Kidney epithelial cell (primary cell): ENCODE results near the gene MAML2. TPM values are rescaled to one million over a fixed set of nuclear protein-coding genes. Genes with fewer than 3 reads are reported as not detected.

ENCODE experiments used
- DNase-seq: peaks from one replicate; pipeline ENCODE4 v3.0.0-alpha.2; 2010; ENCODE audit warnings: low read depth
- H3K27me3 ChIP-seq: 2 replicates; pipeline ENCODE4 v1.6.0; 2011; ENCODE audit warnings: low read length; ENCODE audit not compliant: control insufficient read depth, insufficient read depth
- H3K36me3 ChIP-seq: 2 replicates; pipeline ENCODE4 v1.5.1; 2011; ENCODE audit warnings: low read length; ENCODE audit not compliant: control insufficient read depth, insufficient read depth
- H3K4me3 ChIP-seq: 2 replicates; pipeline ENCODE4 v1.5.1; 2011; ENCODE audit warnings: low read depth, mild to moderate bottlenecking, control low read depth, low read length
- total RNA-seq: library from RNA; depleted of rRNA; stranded (reverse); fragments of >200 nt; gene quantifications from 2 replicates; pipeline ENCODE4 v1.2.3, GENCODE V29; 2015
- TF ChIP-seq, protein P1 (sequence below): IDR thresholded peaks from 2 replicates; pipeline ENCODE4 v1.5.1; 2011; ENCODE audit warnings: mild to moderate bottlenecking, moderate library complexity, low read length, control low read depth, inconsistent platforms; ENCODE audit not compliant: insufficient read depth, poor library complexity, severe bottlenecking

The MAML2 gene
- total RNA-seq, 1 donor from 2014 or later: 12.3 TPM

DNA sequence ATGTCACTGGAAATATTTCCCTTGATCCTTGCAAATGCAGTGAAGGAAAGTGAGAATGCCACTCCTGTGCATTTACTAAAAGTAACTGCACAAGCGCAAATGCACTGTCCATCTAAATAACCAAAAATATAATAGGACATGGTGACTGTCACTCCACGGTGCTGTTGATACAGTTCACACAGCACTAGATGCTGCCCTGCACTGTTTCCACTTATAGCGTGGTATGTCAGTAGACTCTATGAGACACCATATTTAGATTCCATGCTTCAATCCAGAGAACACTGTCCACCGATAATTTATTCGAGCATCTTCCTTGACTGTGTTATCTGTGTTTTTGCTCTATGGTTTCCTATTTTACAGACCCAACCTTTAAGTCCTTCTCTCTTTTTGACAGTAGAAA lies 125.8 kb downstream of the MAML2 start:
- H3K27me3 ChIP-seq: no peaks in the 10 kb centered on the region
- TF ChIP-seq, protein P1, sequence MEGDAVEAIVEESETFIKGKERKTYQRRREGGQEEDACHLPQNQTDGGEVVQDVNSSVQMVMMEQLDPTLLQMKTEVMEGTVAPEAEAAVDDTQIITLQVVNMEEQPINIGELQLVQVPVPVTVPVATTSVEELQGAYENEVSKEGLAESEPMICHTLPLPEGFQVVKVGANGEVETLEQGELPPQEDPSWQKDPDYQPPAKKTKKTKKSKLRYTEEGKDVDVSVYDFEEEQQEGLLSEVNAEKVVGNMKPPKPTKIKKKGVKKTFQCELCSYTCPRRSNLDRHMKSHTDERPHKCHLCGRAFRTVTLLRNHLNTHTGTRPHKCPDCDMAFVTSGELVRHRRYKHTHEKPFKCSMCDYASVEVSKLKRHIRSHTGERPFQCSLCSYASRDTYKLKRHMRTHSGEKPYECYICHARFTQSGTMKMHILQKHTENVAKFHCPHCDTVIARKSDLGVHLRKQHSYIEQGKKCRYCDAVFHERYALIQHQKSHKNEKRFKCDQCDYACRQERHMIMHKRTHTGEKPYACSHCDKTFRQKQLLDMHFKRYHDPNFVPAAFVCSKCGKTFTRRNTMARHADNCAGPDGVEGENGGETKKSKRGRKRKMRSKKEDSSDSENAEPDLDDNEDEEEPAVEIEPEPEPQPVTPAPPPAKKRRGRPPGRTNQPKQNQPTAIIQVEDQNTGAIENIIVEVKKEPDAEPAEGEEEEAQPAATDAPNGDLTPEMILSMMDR: no peak
- H3K4me3 ChIP-seq: no peak overlapping the region
- no peaks in the 10 kb centered on the region for H3K36me3 ChIP-seq
- no peak for DNase-seq

DNA sequence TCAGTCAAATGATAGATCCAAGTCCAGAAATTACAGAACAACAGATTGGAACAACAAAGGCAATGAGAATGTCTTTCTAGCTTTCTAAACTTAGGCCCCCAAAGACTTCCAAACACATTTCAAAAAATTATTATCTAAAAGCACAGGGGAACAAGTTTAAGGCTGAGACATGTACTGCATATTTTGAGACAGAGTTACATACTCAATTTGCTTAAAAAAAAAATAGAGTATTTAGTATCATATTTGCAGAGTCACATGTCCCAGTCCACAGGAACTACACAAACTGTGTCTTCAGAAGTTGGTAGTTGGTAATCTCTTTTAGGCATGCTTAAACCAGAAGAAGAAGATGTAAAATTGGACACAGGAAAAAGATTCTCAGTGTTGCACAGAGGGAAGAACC lies 127.2 kb downstream of the MAML2 start:
- H3K4me3 ChIP-seq: no peak overlapping the region
- DNase-seq: no peak
- TF ChIP-seq, protein P1: no peak

DNA sequence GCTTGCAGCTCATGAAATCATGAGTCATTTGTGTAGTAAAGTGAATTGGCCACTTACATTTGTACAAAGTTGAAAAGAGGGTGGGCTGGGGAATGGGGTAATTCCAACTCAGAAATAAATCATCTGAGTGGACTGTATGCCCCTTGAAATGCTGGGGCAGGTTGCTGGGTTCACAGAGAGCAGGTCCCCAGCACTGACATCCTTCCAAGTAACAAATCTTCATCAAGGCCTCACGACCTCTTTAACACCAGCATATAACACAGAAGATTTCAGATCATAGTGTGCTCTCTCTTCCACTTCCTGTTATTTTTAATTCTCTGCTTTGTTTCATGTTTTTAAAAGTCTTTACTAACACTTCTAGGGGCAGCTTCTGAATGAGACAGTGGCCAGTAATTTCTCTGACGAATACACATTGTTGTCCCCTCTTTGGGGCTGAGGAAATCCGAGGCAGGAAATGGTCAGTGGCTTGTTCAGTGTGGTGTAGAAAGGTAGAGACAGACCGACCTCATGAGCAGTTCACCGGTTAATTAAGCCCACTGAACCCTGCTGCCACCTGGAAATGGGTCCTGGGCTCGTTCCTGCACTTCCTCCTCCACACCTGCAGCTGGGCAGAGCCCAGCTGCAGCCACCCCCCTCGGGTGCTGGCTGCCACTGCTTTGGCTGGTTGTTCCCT lies 127.7 kb downstream of the MAML2 start:
- no peaks in the 10 kb centered on the region for H3K36me3 ChIP-seq
- TF ChIP-seq, protein P1: no peak
- no peaks in the 10 kb centered on the region for H3K27me3 ChIP-seq
- no peak overlapping the region for H3K4me3 ChIP-seq
- no peak for DNase-seq

More for the DNA sequence above, 127.2 kb downstream of the MAML2 start:
- H3K27me3 ChIP-seq: no peaks in the 10 kb centered on the region
- no peaks in the 10 kb centered on the region for H3K36me3 ChIP-seq

- no peaks in the 10 kb centered on the region for H3K27me3 ChIP-seq
Observed at GRCh38 chr11:96214777-96215109, 128.3 kb downstream of the MAML2 start.

DNA sequence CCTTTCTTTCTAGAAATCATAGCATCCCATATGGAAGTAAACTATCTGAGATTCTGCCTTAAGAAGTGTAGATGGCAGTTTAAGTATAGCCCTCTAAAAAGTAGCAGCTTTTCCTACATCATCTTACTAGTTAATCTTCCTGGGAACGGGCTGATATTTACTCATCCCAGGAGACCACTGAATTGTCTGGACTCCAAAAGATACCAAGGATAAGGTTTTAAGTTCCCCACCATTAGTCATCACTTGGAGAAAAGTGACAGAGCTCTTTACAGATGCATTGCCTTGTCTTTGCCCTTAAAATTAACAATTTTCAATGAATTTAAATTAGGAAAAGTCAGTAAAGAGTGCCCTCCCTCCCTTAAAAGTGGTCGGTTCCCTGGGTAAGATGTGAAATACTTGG lies 129.5 kb downstream of the MAML2 start:
- DNase-seq: no peak
- H3K27me3 ChIP-seq: no peaks in the 10 kb centered on the region
- no peak overlapping the region for H3K4me3 ChIP-seq
- no peaks in the 10 kb centered on the region for H3K36me3 ChIP-seq
- TF ChIP-seq, protein P1: no peak

More at GRCh38 chr11:96214777-96215109, 128.3 kb downstream of the MAML2 start:
- Histone ChIP-seq H3K4me3 (no peak overlapping the region), H3K36me3 (no peaks in the 10 kb centered on the region)
- TF ChIP-seq, protein P1: no peak
- DNase-seq: no peak

GRCh38 chr11:96211436-96211835 lies 131.6 kb downstream of the MAML2 start:
- H3K4me3 ChIP-seq: no peak overlapping the region
- no peak for DNase-seq

More at GRCh38 chr11:96211436-96211835, 131.6 kb downstream of the MAML2 start:
- Histone ChIP-seq H3K27me3 (no peaks in the 10 kb centered on the region), H3K36me3 (no peaks in the 10 kb centered on the region)
- TF ChIP-seq, protein P1: no peak
